HEK293 (cell line): Measurements from ENCODE around the gene SH3GLB2.
"Not testable (repeated sequence)": the region's sequence is repeated elsewhere in the genome, so short reads cannot be mapped to it uniquely, and the experiment has no call there.

Source experiments
- CTCF ChIA-PET: fragments of 350-600 bp; formaldehyde crosslinking; extraction: SDS; loops from one replicate; lab custom pipeline; 2021; ENCODE audit warnings: antibody characterized with exemption; lab: Yijun Ruan, JAX
- POLR2A ChIA-PET: fragments of 300-600 bp; formaldehyde crosslinking; extraction: SDS; loops from one replicate; lab custom pipeline; 2020; ENCODE audit warnings: antibody characterized with exemption, inconsistent platforms; lab: Yijun Ruan, JAX
- H3K27ac ChIP-seq: fragments of 200-500 bp; sonication (Bioruptor generic); 2 replicates; pipeline ENCODE4 v1.5.1; 2014; ENCODE audit warnings: low read depth, low read length, control low read depth, inconsistent platforms; ENCODE audit errors: extremely low read depth
- H3K36me3 ChIP-seq, 2 experiments: fragments of 200-500 bp in 1 of 2; sonication (Bioruptor generic) in 1 of 2; 1 replicate in 1 of 2; 2 replicates in 1 of 2; pipeline ENCODE4 v1.5.1; 2014 to 2017; ENCODE audit warnings: inconsistent platforms in 2 of 2, low read length in 2 of 2; ENCODE audit not compliant: control insufficient read depth in 2 of 2, insufficient read depth in 1 of 2
- H3K4me1 ChIP-seq: fragments of 200-500 bp; sonication (Bioruptor generic); 2 replicates; pipeline ENCODE4 v1.5.1; 2014; ENCODE audit warnings: mild to moderate bottlenecking, low read length, inconsistent platforms; ENCODE audit not compliant: control insufficient read depth, insufficient read depth
- H3K4me3 ChIP-seq: 2 replicates; pipeline ENCODE4 v1.5.1; 2011; ENCODE audit warnings: low read depth, mild to moderate bottlenecking, control low read depth, low read length, moderate library complexity
- H3K9me3 ChIP-seq: fragments of 200-500 bp; sonication (Bioruptor generic); 2 replicates; pipeline ENCODE4 v1.5.1; 2014; ENCODE audit warnings: low read depth, low read length, inconsistent platforms; ENCODE audit not compliant: control insufficient read depth, insufficient read depth
- BCL11A ChIP-seq: fragments of 450-650 bp; formaldehyde crosslinking; IDR thresholded peaks from 2 replicates; pipeline ENCODE4 v1.5.1; 2016; ENCODE audit warnings: low read depth, missing biosample characterization, missing genetic modification characterization
- BCL11B ChIP-seq: fragments of 450-650 bp; formaldehyde crosslinking; IDR thresholded peaks from 2 replicates; pipeline ENCODE4 v1.5.1; 2016; ENCODE audit warnings: low read depth, missing biosample characterization, missing genetic modification characterization
- EGR2 ChIP-seq: fragments of 450-650 bp; formaldehyde crosslinking; IDR thresholded peaks from 2 replicates; pipeline ENCODE4 v1.5.1; 2016; ENCODE audit warnings: low read depth, missing biosample characterization, missing genetic modification characterization
- KLF8 ChIP-seq: fragments of 450-650 bp; formaldehyde crosslinking; IDR thresholded peaks from 2 replicates; pipeline ENCODE4 v1.5.1; 2016; ENCODE audit warnings: missing biosample characterization, missing genetic modification characterization
- TSHZ1 ChIP-seq: fragments of 450-650 bp; formaldehyde crosslinking; IDR thresholded peaks from 2 replicates; pipeline ENCODE4 v1.5.1; 2016; ENCODE audit warnings: missing biosample characterization, missing genetic modification characterization, borderline replicate concordance
- ZNF138 ChIP-seq: fragments of 450-650 bp; formaldehyde crosslinking; IDR thresholded peaks from 2 replicates; pipeline ENCODE4 v1.5.1; 2016; ENCODE audit warnings: missing biosample characterization, missing genetic modification characterization, borderline replicate concordance
- ZNF2 ChIP-seq: fragments of 450-650 bp; formaldehyde crosslinking; IDR thresholded peaks from 2 replicates; pipeline ENCODE4 v1.5.1; 2016; ENCODE audit warnings: missing biosample characterization, missing genetic modification characterization
- ZNF362 ChIP-seq: fragments of 450-650 bp; formaldehyde crosslinking; IDR thresholded peaks from 2 replicates; pipeline ENCODE4 v1.5.1; 2016; ENCODE audit warnings: missing biosample characterization, missing genetic modification characterization
- ZNF433 ChIP-seq: fragments of 450-650 bp; formaldehyde crosslinking; IDR thresholded peaks from 2 replicates; pipeline ENCODE4 v1.5.1; 2016; ENCODE audit warnings: missing biosample characterization, missing genetic modification characterization, low read depth
- ZNF529 ChIP-seq: fragments of 450-650 bp; formaldehyde crosslinking; IDR thresholded peaks from 2 replicates; pipeline ENCODE4 v1.5.1; 2017; ENCODE audit warnings: missing genetic modification characterization, missing biosample characterization; ENCODE audit not compliant: insufficient replicate concordance
- ZNF600 ChIP-seq: fragments of 450-650 bp; formaldehyde crosslinking; IDR thresholded peaks from 2 replicates; pipeline ENCODE4 v1.5.1; 2016; ENCODE audit warnings: missing biosample characterization, missing genetic modification characterization
- ZNF677 ChIP-seq: fragments of 450-650 bp; IDR thresholded peaks from 2 replicates; pipeline ENCODE4 v1.5.0; 2018; ENCODE audit warnings: missing biosample characterization, mild to moderate bottlenecking, missing genetic modification characterization, moderate library complexity
- ZNF830 ChIP-seq: fragments of 450-650 bp; IDR thresholded peaks from 2 replicates; pipeline ENCODE4 v1.5.0; 2018; ENCODE audit warnings: missing biosample characterization, missing genetic modification characterization, low read depth, mild to moderate bottlenecking, moderate library complexity

The SH3GLB2 gene

GRCh38 chr9:129005336-129005997, 22.7 kb downstream of the SH3GLB2 start:
- ChIA-PET CTCF (interaction anchor here (0.7 to 3.3 kb wide), 19 partner anchors 9 to 607 kb away, joined by 3 to 31 read pairs (median 4); partner anchors contain the start of gene SH3GLB2), POLR2A (interaction anchor here (0.5 to 2.6 kb wide), 9 partner anchors 8 to 94 kb away, joined by 3 to 10 read pairs (median 3); partner anchors contain the start of genes MIGA2 and SH3GLB2)
- H3K36me3 ChIP-seq, result peaks cover 4 to 83% of the 10 kb centered on the region in 2 experiments; a peak in 2 of 3 replicates
- H3K27ac ChIP-seq, result no peak overlapping the region
- H3K9me3 ChIP-seq, result no peaks in the 10 kb centered on the region
- TF ChIP-seq BCL11B (tag by site-specific recombination), result no peak
- no peak for TF ChIP-seq EGR2
- TF ChIP-seq ZNF529, result no peak
- no peak for TF ChIP-seq ZNF138 (tag by site-specific recombination)
- no peak for TF ChIP-seq BCL11A (tag by site-specific recombination)
- no peak for TF ChIP-seq ZNF830 (tag by site-specific recombination)
- no peak for TF ChIP-seq ZNF677 (tag by site-specific recombination)
- no peak for TF ChIP-seq ZNF433
- H3K4me1 ChIP-seq, result no peaks in the 10 kb centered on the region
- H3K4me3 ChIP-seq, result no peak overlapping the region

GRCh38 chr9:129004173-129004572, 24.0 kb downstream of the SH3GLB2 start:
- peak; percentile 39; the same call in 1 of the 2 replicates for TF ChIP-seq ZNF362 (tag by site-specific recombination)
- TF ChIP-seq KLF8 (tag by site-specific recombination), result peak; percentile 5; the same call in 1 of the 2 replicates
- TF ChIP-seq ZNF2 (tag by site-specific recombination), result peak; percentile 14; the same call in 1 of the 2 replicates
- CTCF ChIA-PET, result interaction anchor here (1.1 to 1.5 kb wide), 4 partner anchors 13 to 25 kb away, joined by 3 to 5 read pairs (median 4); partner anchors contain the start of gene SH3GLB2
- H3K27ac ChIP-seq, H3K4me3 ChIP-seq, H3K4me1 ChIP-seq, H3K9me3 ChIP-seq: not testable (repeated sequence)
- peaks cover 8 to 86% of the 10 kb centered on the region in 2 experiments; a peak in 2 of 3 replicates for H3K36me3 ChIP-seq
- POLR2A ChIA-PET, result interaction anchor here (0.6 to 2.5 kb wide), 5 partner anchors 9 to 186 kb away, joined by 3 to 7 read pairs (median 5); partner anchors contain the start of gene ENDOG

- CTCF ChIA-PET, result interaction anchor here (0.6 kb wide), 1 partner anchor 71 kb away, joined by 3 read pairs; no protein-coding TSS in a partner anchor
Measured at GRCh38 chr9:129002992-129003391, 25.1 kb downstream of the SH3GLB2 start.

More at GRCh38 chr9:129002992-129003391, 25.1 kb downstream of the SH3GLB2 start:
- Histone ChIP-seq H3K4me3 (no peak overlapping the region), H3K9me3 (no peaks in the 10 kb centered on the region), H3K4me1 (no peaks in the 10 kb centered on the region), H3K27ac (no peak overlapping the region), H3K36me3 (peaks cover 8 to 86% of the 10 kb centered on the region in 2 experiments; a peak in 2 of 3 replicates)
- TF ChIP-seq ZNF600 (tag by site-specific recombination), result 0 out of 2 replicates have a peak, but pooled peaks have one; percentile 35
- no peak for TF ChIP-seq TSHZ1
- POLR2A ChIA-PET, result interaction anchor here (0.6 kb wide), 1 partner anchor 38 kb away, joined by 3 read pairs; no protein-coding TSS in a partner anchor
